Measurements from ENCODE around the gene GALNTL6.
"Not testable (repeated sequence)": the region's sequence is repeated elsewhere in the genome, so short reads cannot be mapped to it uniquely, and the experiment has no call there.

GALNTL6 gene

GRCh38 chr4:172793565-172794306 lies 980.5 kb downstream of the GALNTL6 start:
- POLR2A ChIA-PET, result no interaction called here
- CTCF ChIA-PET, result no interaction called here
- TF ChIP-seq ZNF384 (IDR thresholded peaks at IDR 0.05), result no peak
- TF ChIP-seq PKNOX1 (IDR thresholded peaks at IDR 0.05), result peak; percentile 49
- DNase-seq (ENCODE audit: extremely low spot score), result no peak

DNA sequence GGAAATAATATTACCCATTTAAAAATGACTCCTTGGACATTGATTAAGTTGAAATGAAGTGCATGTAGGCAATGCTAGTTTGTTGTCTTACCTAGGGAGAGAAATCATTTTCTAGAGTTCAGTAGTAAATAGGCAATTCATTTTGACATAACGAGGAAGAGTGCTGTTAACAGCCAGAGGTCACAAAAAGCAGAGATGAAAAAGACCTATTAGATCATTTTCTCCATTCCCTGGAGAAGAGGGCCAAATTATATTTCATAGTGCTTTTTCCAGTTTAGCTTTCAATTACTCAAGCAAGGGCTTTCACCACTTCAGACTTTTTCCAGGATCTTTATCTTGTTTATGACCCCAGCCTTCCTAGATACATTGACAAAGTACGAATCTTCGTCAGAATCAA lies 981.1 kb downstream of the GALNTL6 start:
- CTCF ChIA-PET, result no interaction called here
- POLR2A ChIA-PET, result no interaction called here
- TF ChIP-seq HDGF (IDR thresholded peaks at IDR 0.05; ENCODE audit: borderline replicate concordance), result no peak
- no peak for TF ChIP-seq ARNT (IDR thresholded peaks at IDR 0.05)
- no peak for TF ChIP-seq TARDBP (IDR thresholded peaks at IDR 0.05)
- TF ChIP-seq ZNF384 (IDR thresholded peaks at IDR 0.05), result no peak
- TF ChIP-seq NFRKB (IDR thresholded peaks at IDR 0.05), result no peak
- no peak for TF ChIP-seq LEF1 (IDR thresholded peaks at IDR 0.05; ENCODE audit: borderline replicate concordance)
- TF ChIP-seq SUZ12 (IDR thresholded peaks at IDR 0.05), result no peak
- TF ChIP-seq SP1 (IDR thresholded peaks at IDR 0.05), result no peak
- TF ChIP-seq L3MBTL2 (conservative IDR thresholded peaks at IDR 0.05), result no peak
- TF ChIP-seq FOXM1 (IDR thresholded peaks at IDR 0.05; ENCODE audit: borderline replicate concordance), result no peak
- no peak for TF ChIP-seq FOXA1 (IDR thresholded peaks at IDR 0.05)
- no peak for TF ChIP-seq CTBP1 (IDR thresholded peaks at IDR 0.05; ENCODE audit: borderline replicate concordance)
- no peak for TF ChIP-seq ELF4 (IDR thresholded peaks at IDR 0.05)
- TF ChIP-seq PKNOX1 (IDR thresholded peaks at IDR 0.05), result no peak
- no peak for TF ChIP-seq FOXK2 (IDR thresholded peaks at IDR 0.05)
- TF ChIP-seq BHLHE40 (IDR thresholded peaks at IDR 0.05; ENCODE audit: borderline replicate concordance), result no peak
- no peak for DNase-seq (ENCODE audit: extremely low spot score)

- DNase-seq (ENCODE audit: extremely low spot score); POLR2A ChIA-PET: not testable (repeated sequence)
- CTCF ChIA-PET, result interaction anchor here (0.7 kb wide), 1 partner anchor 10 kb away, joined by 3 read pairs; no protein-coding TSS in a partner anchor
Observed at GRCh38 chr4:172797281-172797680, 984.1 kb downstream of the GALNTL6 start.

GRCh38 chr4:172802032-172802431 lies 988.8 kb downstream of the GALNTL6 start:
- TF ChIP-seq SUZ12 (IDR thresholded peaks at IDR 0.05), result no peak
- no peak for TF ChIP-seq ELF4 (IDR thresholded peaks at IDR 0.05)
- no peak for TF ChIP-seq LEF1 (IDR thresholded peaks at IDR 0.05; ENCODE audit: borderline replicate concordance)
- TF ChIP-seq HDGF (IDR thresholded peaks at IDR 0.05; ENCODE audit: borderline replicate concordance), result no peak
- no peak for TF ChIP-seq BHLHE40 (IDR thresholded peaks at IDR 0.05; ENCODE audit: borderline replicate concordance)
- TF ChIP-seq ZNF384 (IDR thresholded peaks at IDR 0.05), result no peak
- TF ChIP-seq TARDBP (IDR thresholded peaks at IDR 0.05), result no peak
- no peak for TF ChIP-seq ARNT (IDR thresholded peaks at IDR 0.05)
- TF ChIP-seq CTBP1 (IDR thresholded peaks at IDR 0.05; ENCODE audit: borderline replicate concordance), result no peak
- TF ChIP-seq FOXK2 (IDR thresholded peaks at IDR 0.05), result no peak
- POLR2A ChIA-PET, result no interaction called here
- CTCF ChIA-PET, result no interaction called here
- no peak for DNase-seq (ENCODE audit: extremely low spot score)

DNA sequence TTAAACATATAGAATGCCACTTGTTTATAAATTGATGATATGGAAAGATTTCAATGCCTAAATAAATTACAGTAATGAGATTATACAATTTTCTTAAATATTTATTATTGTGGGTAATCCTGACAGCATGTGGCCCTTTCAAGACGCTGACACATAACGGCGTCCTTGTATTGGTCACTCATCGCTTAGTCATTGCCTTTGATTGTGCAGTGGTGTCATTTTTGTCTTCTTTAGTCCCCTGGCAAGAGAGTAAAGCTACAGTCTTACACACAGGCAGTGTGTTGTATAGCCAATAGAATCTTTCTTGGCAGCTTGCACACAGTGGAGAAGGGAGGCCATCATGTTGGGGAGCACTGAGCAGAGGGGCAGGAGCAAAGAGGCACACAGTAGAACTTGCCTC lies 993.6 kb downstream of the GALNTL6 start:
- DNase-seq (ENCODE audit: extremely low spot score), result no peak
- TF ChIP-seq L3MBTL2 (conservative IDR thresholded peaks at IDR 0.05), result no peak
- TF ChIP-seq CTBP1 (IDR thresholded peaks at IDR 0.05; ENCODE audit: borderline replicate concordance), result no peak
- no peak for TF ChIP-seq FOXA1 (IDR thresholded peaks at IDR 0.05)
- TF ChIP-seq SUZ12 (IDR thresholded peaks at IDR 0.05), result no peak
- no peak for TF ChIP-seq LEF1 (IDR thresholded peaks at IDR 0.05; ENCODE audit: borderline replicate concordance)
- no peak for TF ChIP-seq HDGF (IDR thresholded peaks at IDR 0.05; ENCODE audit: borderline replicate concordance)
- no peak for TF ChIP-seq ZNF384 (IDR thresholded peaks at IDR 0.05)
- TF ChIP-seq ARNT (IDR thresholded peaks at IDR 0.05), result no peak
- TF ChIP-seq FOXK2 (IDR thresholded peaks at IDR 0.05), result no peak
- TF ChIP-seq FOXM1 (IDR thresholded peaks at IDR 0.05; ENCODE audit: borderline replicate concordance), result no peak
- no peak for TF ChIP-seq ELF4 (IDR thresholded peaks at IDR 0.05)
- no peak for TF ChIP-seq BHLHE40 (IDR thresholded peaks at IDR 0.05; ENCODE audit: borderline replicate concordance)
- CTCF ChIA-PET, result interaction anchor here (1.2 kb wide), 1 partner anchor 130 kb away, joined by 3 read pairs; no protein-coding TSS in a partner anchor
- POLR2A ChIA-PET, result no interaction called here

DNA sequence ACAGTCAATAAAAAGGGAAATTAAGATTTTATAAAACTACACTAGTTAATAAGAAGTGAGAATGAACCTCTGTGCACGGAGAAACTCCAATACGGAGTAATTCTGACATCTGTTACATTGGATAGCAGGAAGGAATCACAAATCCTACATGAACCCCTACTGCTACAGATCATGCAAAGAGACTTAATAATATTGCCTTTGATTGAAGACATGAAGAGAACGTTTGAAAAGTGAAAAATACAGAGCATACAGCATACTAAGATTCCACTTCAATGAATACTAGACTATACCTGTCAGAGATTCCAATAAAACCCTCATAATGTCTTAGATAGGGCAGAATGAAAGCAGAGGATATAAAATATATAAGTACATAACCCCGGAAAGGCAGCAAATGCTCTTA lies 995.0 kb downstream of the GALNTL6 start:
- POLR2A ChIA-PET, result no interaction called here
- no peak for TF ChIP-seq FOXA1 (IDR thresholded peaks at IDR 0.05)
- TF ChIP-seq TARDBP (IDR thresholded peaks at IDR 0.05), result no peak
- TF ChIP-seq PKNOX1 (IDR thresholded peaks at IDR 0.05), result no peak
- no peak for TF ChIP-seq SP1 (IDR thresholded peaks at IDR 0.05)
- TF ChIP-seq SUZ12 (IDR thresholded peaks at IDR 0.05), result no peak
- no peak for TF ChIP-seq ARNT (IDR thresholded peaks at IDR 0.05)
- TF ChIP-seq BHLHE40 (IDR thresholded peaks at IDR 0.05; ENCODE audit: borderline replicate concordance), result no peak
- TF ChIP-seq L3MBTL2 (conservative IDR thresholded peaks at IDR 0.05), result no peak
- TF ChIP-seq NFRKB (IDR thresholded peaks at IDR 0.05), result no peak
- no peak for TF ChIP-seq FOXM1 (IDR thresholded peaks at IDR 0.05; ENCODE audit: borderline replicate concordance)
- no peak for TF ChIP-seq LEF1 (IDR thresholded peaks at IDR 0.05; ENCODE audit: borderline replicate concordance)
- no peak for TF ChIP-seq ELF4 (IDR thresholded peaks at IDR 0.05)
- TF ChIP-seq ZNF384 (IDR thresholded peaks at IDR 0.05), result no peak
- TF ChIP-seq FOXK2 (IDR thresholded peaks at IDR 0.05), result no peak
- no peak for TF ChIP-seq CTBP1 (IDR thresholded peaks at IDR 0.05; ENCODE audit: borderline replicate concordance)
- TF ChIP-seq HDGF (IDR thresholded peaks at IDR 0.05; ENCODE audit: borderline replicate concordance), result no peak
- CTCF ChIA-PET, result no interaction called here

More for the DNA sequence above, 995.0 kb downstream of the GALNTL6 start:
- DNase-seq (ENCODE audit: extremely low spot score), result no peak
